K562 (cell line): ENCODE measurements around the gene TINCR. TPM values are rescaled to one million over a fixed set of nuclear protein-coding genes. Genes with fewer than 3 reads are reported as not detected.

Source experiments
- ARID1B ChIP-seq: fragments of 450-650 bp; IDR thresholded peaks from 2 replicates; pipeline ENCODE4 v1.6.1; 2016; ENCODE audit warnings: antibody characterized with exemption, mild to moderate bottlenecking, inconsistent platforms
- ATF6 ChIP-seq: sonication (generic); formaldehyde crosslinking; IDR thresholded peaks from 2 replicates; pipeline ENCODE4 v1.4.0; 2020; ENCODE audit warnings: mild to moderate bottlenecking, missing genetic modification reagents
- CHD2 ChIP-seq: IDR thresholded peaks from 2 replicates; pipeline ENCODE4 v1.6.1; 2011; ENCODE audit warnings: low read depth, low read length
- CREB1 ChIP-seq, 2 experiments: sonication (generic) in 1 of 2; formaldehyde crosslinking in 1 of 2; IDR thresholded peaks; 2 replicates each; pipeline versions ENCODE4 v1.6.1 to v1.8.0; 2012 to 2022; ENCODE audit warnings: inconsistent platforms in 1 of 2, mild to moderate bottlenecking in 1 of 2, missing genetic modification reagents in 1 of 2, moderate library complexity in 1 of 2
- EGR1 ChIP-seq: fragments of 450-650 bp; conservative IDR thresholded peaks from 2 replicates; pipeline ENCODE4 v1.6.1; 2017; ENCODE audit warnings: mild to moderate bottlenecking
- FIP1L1 ChIP-seq: fragments of 200-400 bp; formaldehyde crosslinking; IDR thresholded peaks from 2 replicates; pipeline ENCODE4 v1.6.1; 2018; ENCODE audit warnings: mild to moderate bottlenecking, low read depth, low read length; ENCODE audit not compliant: poor library complexity, severe bottlenecking
- JUNB ChIP-seq: fragments of 450-650 bp; formaldehyde crosslinking; conservative IDR thresholded peaks from 2 replicates; pipeline ENCODE4 v1.4.0; 2020; ENCODE audit warnings: mild to moderate bottlenecking
- MAFG ChIP-seq: fragments of 450-650 bp; conservative IDR thresholded peaks from 2 replicates; pipeline ENCODE4 v1.6.1; 2016; ENCODE audit warnings: missing genetic modification characterization, missing compliant biosample characterization
- MCM7 ChIP-seq, 2 experiments: fragments of 450-650 bp; IDR thresholded peaks; 2 replicates each; pipeline ENCODE4 v1.6.1; 2016 to 2018
- NEUROD1 ChIP-seq: fragments of 150-350 bp; IDR thresholded peaks from 2 replicates; pipeline ENCODE4 v1.6.1; 2014; ENCODE audit warnings: borderline replicate concordance, low read length, low read depth; ENCODE audit not compliant: partially characterized antibody
- RAD21 ChIP-seq, 2 experiments: fragments of 250-450 bp in 1 of 2; fragments of 450-650 bp in 1 of 2; sonication (Bioruptor Pico) in 1 of 2; formaldehyde crosslinking in 1 of 2; IDR thresholded peaks in 1 of 2; conservative IDR thresholded peaks in 1 of 2; 2 replicates each; pipeline versions ENCODE4 v1.4.0 to v1.8.0; 2020 to 2022; ENCODE audit warnings: mild to moderate bottlenecking in 2 of 2, moderate library complexity in 1 of 2
- TFAP4 ChIP-seq: sonication (generic); formaldehyde crosslinking; IDR thresholded peaks from 2 replicates; pipeline ENCODE4 v1.8.0; 2022; ENCODE audit warnings: missing genetic modification reagents, mild to moderate bottlenecking, moderate library complexity, borderline replicate concordance
- TOE1 ChIP-seq, 2 experiments: fragments of 450-650 bp in 1 of 2; sonication (generic) in 1 of 2; formaldehyde crosslinking in 1 of 2; IDR thresholded peaks; 2 replicates each; pipeline versions ENCODE4 v1.7.1 to v1.8.0; 2016 to 2022; ENCODE audit warnings: borderline replicate concordance in 2 of 2, mild to moderate bottlenecking in 2 of 2, antibody characterized with exemption in 1 of 2, inconsistent platforms in 1 of 2, low read depth in 1 of 2, missing genetic modification reagents in 1 of 2, moderate library complexity in 1 of 2
- TRIM24 ChIP-seq, 2 experiments: fragments of 450-650 bp; IDR thresholded peaks; 2 replicates each; pipeline ENCODE4 v1.6.1; 2016
- TSHZ1 ChIP-seq: fragments of 250-450 bp; sonication (Bioruptor Pico); IDR thresholded peaks from 2 replicates; pipeline ENCODE4 v1.4.0; 2020; ENCODE audit warnings: mild to moderate bottlenecking, moderate library complexity
- ZEB2 ChIP-seq: fragments of 450-650 bp; IDR thresholded peaks from 2 replicates; pipeline ENCODE4 v1.6.1; 2016
- ZNF124 ChIP-seq: sonication (generic); formaldehyde crosslinking; IDR thresholded peaks from 2 replicates; pipeline ENCODE4 v1.8.1; 2022; ENCODE audit warnings: missing genetic modification reagents
- ZNF395 ChIP-seq: fragments of 200-800 bp; sonication (Bioruptor generic); IDR thresholded peaks from 2 replicates; pipeline ENCODE4 v1.6.1; 2017; ENCODE audit warnings: missing genetic modification characterization, missing compliant biosample characterization
- ZNF695 ChIP-seq: fragments of 450-650 bp; formaldehyde crosslinking; IDR thresholded peaks from 2 replicates; pipeline ENCODE4 v1.4.0; 2020; ENCODE audit warnings: mild to moderate bottlenecking, moderate library complexity
- polyA plus RNA-seq, 8 experiments: library from polyadenylated mRNA; depleted of rRNA in 4 of 8; stranded (reverse) in 5 of 8; unstranded in 3 of 8; fragments of >200 nt; fragmentation: Nextera tagmentation in 2 of 8; fragmentation: Illumina TruSeq in 1 of 8; extraction: Ambion mirVana in 2 of 8; extraction: Trizol in 1 of 8; gene quantifications; 2 replicates each; pipeline versions ENCODE4 v1.2.1 to v1.2.3, GENCODE V29; 2011 to 2014; ENCODE audit warnings: inconsistent platforms in 1 of 8, missing spikeins in 1 of 8
- total RNA-seq, 7 experiments: library from RNA; depleted of rRNA in 6 of 7; stranded (reverse); fragments of >200 nt in 6 of 7; fragmentation: Illumina TruSeq in 2 of 7; extraction: Trizol in 2 of 7; gene quantifications; 2 replicates each; pipeline versions ENCODE4 v1.2.1 to v1.2.3, GENCODE V29; 2011 to 2021; ENCODE audit warnings: low replicate concordance in 1 of 7

TINCR gene
- total and polyA plus RNA-seq, 9 of the 15 experiments (the other 6 are each of a cell fraction or from before 2014, with no cell fraction given): 0.03 to 0.24 (median 0.09) TPM; not detected in 1

- TF ChIP-seq CREB1 (IDR thresholded peaks at IDR 0.05): no peak
- TF ChIP-seq CREB1 (CRISPR knock-in tag; IDR thresholded peaks at IDR 0.05): no peak
- no peak for TF ChIP-seq JUNB (CRISPR knock-in tag)
- TF ChIP-seq TFAP4: peak; percentile 50; the same call in 1 of the 2 replicates
- TF ChIP-seq ARID1B: peak; percentile 71
- no peak for TF ChIP-seq MAFG (tag)
- no peak for TF ChIP-seq RAD21 (CRISPR knock-in tag; conservative IDR thresholded peaks at IDR 0.05 in 1 of 2, IDR thresholded peaks at IDR 0.05 in 1 of 2)
- no peak for TF ChIP-seq MCM7 (IDR thresholded peaks at IDR 0.05)
- TF ChIP-seq ZEB2: no peak
- TF ChIP-seq ZNF695: no peak
- TF ChIP-seq TRIM24 (IDR thresholded peaks at IDR 0.05): no peak
- TF ChIP-seq ZNF395 (CRISPR knock-in tag): no peak
- no peak for TF ChIP-seq ZNF124 (CRISPR knock-in tag)
- no peak for TF ChIP-seq ATF6
- no peak for TF ChIP-seq TSHZ1 (CRISPR knock-in tag)
- TF ChIP-seq TOE1 (IDR thresholded peaks at IDR 0.05; ENCODE audit: borderline replicate concordance): peak; percentile 44; the same call in 1 of the 2 replicates
- TF ChIP-seq TOE1 (CRISPR knock-in tag; IDR thresholded peaks at IDR 0.05; ENCODE audit: borderline replicate concordance, low read depth): no peak
- no peak for TF ChIP-seq NEUROD1
- TF ChIP-seq EGR1: peak; percentile 62
- TF ChIP-seq FIP1L1: no peak
- TF ChIP-seq CHD2: no peak; the same call in 1 of the 2 replicates
Measured at GRCh38 chr19:5585461-5586299, 17.9 kb upstream of the TINCR start (continued).
